Parathyroid adenoma (tissue), 2 donors: Measurements from ENCODE around the gene SIK3.

Experiments
- H2AFZ ChIP-seq: fragments of 300-600 bp; sonication (generic); one replicate; pipeline ENCODE4 v1.7.0; 2017; ENCODE audit warnings: antibody characterized with exemption, mild to moderate bottlenecking
- H3K27ac ChIP-seq: fragments of 300-600 bp; sonication (generic); one replicate; pipeline ENCODE4 v1.7.0; 2017
- H3K27me3 ChIP-seq: fragments of 300-600 bp; sonication (generic); one replicate; pipeline ENCODE4 v1.7.0; 2017; ENCODE audit warnings: low read length; ENCODE audit not compliant: control insufficient read depth, insufficient read depth
- H3K36me3 ChIP-seq: fragments of 300-600 bp; sonication (generic); one replicate; pipeline ENCODE4 v1.7.0; 2017; ENCODE audit warnings: low read length; ENCODE audit not compliant: control insufficient read depth, insufficient read depth
- H3K4me1 ChIP-seq: fragments of 300-600 bp; sonication (generic); one replicate; pipeline ENCODE4 v1.7.0; 2017; ENCODE audit warnings: control low read depth
- H3K4me2 ChIP-seq: fragments of 300-600 bp; sonication (generic); one replicate; pipeline ENCODE4 v1.7.0; 2017; ENCODE audit warnings: low read length
- H3K4me3 ChIP-seq: fragments of 300-600 bp; sonication (generic); one replicate; pipeline ENCODE4 v1.7.0; 2017; ENCODE audit warnings: low read depth, low read length
- H3K79me2 ChIP-seq: fragments of 300-600 bp; sonication (generic); one replicate; pipeline ENCODE4 v1.7.0; 2017; ENCODE audit warnings: control low read depth
- H3K9ac ChIP-seq: fragments of 300-600 bp; sonication (generic); one replicate; pipeline ENCODE4 v1.7.0; 2017; ENCODE audit warnings: mild to moderate bottlenecking
- H3K9me3 ChIP-seq: fragments of 300-600 bp; sonication (generic); one replicate; pipeline ENCODE4 v1.7.0; 2017; ENCODE audit warnings: low read length; ENCODE audit not compliant: control insufficient read depth
- TF ChIP-seq, protein P1 (sequence below): fragments of 300-600 bp; sonication (generic); IDR thresholded peaks from one replicate; pipeline ENCODE4 v1.7.0; 2017; ENCODE audit warnings: antibody characterized with exemption, mild to moderate bottlenecking
- donor health status: primary hyperparathyroidism.

The SIK3 gene

DNA sequence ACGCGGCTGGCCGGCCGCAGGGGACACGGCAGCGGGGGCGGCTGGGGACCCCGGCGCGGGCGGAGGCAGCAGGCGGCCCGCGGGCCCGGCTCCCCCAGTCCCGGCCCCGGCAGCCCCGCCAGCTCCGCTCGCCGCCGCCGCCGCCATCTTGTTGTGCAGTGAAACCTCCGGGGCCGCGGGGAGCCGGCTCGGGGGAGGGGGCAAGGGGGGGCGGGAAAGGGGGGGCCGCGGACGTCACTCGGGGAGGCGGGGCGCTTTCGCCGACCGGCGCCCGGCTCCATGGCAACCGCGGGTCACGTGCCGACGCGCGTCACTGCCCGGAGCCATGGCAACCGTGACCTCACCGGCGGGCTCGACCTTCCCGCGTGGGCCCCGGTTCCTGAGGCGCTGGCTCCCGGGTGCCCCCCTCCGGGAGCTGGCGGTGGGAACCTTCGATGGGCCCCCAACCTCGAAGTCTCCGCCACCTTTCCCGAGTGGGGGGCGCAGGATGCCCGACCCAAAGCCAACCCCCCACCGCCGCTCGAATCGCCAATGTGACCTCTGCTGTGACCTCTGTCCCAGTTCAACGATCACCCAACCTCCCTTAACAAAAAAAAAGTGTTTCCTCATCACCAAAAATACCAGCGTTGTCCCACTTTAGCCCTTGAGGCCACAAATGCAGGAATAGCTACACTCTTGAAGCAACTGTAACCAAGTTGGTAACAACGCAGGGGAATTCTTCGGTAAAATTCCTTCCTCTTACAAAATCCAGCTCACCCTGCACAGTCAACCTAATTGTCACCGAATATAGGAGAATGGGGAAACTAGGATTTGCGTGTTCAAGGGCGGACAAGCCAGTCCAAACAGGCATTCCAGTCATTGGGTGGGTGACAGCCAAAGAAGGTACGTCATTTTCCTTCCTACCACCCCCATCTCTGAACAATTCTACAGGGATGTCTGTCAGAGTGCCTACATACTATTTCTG, at the start of gene SIK3:
TSS of gene SIK3 (minus strand) at position 160 of the 964 bp plus-strand sequence. CDS start at position 147, 13 bp downstream.
- peak within 1 kb of the TSS; percentile 92 for H3K9ac ChIP-seq
- TF ChIP-seq, protein P1, sequence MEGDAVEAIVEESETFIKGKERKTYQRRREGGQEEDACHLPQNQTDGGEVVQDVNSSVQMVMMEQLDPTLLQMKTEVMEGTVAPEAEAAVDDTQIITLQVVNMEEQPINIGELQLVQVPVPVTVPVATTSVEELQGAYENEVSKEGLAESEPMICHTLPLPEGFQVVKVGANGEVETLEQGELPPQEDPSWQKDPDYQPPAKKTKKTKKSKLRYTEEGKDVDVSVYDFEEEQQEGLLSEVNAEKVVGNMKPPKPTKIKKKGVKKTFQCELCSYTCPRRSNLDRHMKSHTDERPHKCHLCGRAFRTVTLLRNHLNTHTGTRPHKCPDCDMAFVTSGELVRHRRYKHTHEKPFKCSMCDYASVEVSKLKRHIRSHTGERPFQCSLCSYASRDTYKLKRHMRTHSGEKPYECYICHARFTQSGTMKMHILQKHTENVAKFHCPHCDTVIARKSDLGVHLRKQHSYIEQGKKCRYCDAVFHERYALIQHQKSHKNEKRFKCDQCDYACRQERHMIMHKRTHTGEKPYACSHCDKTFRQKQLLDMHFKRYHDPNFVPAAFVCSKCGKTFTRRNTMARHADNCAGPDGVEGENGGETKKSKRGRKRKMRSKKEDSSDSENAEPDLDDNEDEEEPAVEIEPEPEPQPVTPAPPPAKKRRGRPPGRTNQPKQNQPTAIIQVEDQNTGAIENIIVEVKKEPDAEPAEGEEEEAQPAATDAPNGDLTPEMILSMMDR, result peak; percentile 51
- peak within 1 kb of the TSS; percentile 90 for H2AFZ ChIP-seq
- peak within 1 kb of the TSS; percentile 72 for H3K4me3 ChIP-seq
- H3K9me3 ChIP-seq, result no peaks in the 10 kb centered on the region
- H3K4me2 ChIP-seq, result peak within 1 kb of the TSS; percentile 84
- H3K27me3 ChIP-seq, result no peaks in the 10 kb centered on the region
- H3K27ac ChIP-seq, result peak within 1 kb of the TSS; percentile 98
- H3K36me3 ChIP-seq, result no peaks in the 10 kb centered on the region
- peaks cover 10% of the 10 kb centered on the region for H3K79me2 ChIP-seq
- H3K4me1 ChIP-seq, result peaks cover 5% of the 10 kb centered on the region

DNA sequence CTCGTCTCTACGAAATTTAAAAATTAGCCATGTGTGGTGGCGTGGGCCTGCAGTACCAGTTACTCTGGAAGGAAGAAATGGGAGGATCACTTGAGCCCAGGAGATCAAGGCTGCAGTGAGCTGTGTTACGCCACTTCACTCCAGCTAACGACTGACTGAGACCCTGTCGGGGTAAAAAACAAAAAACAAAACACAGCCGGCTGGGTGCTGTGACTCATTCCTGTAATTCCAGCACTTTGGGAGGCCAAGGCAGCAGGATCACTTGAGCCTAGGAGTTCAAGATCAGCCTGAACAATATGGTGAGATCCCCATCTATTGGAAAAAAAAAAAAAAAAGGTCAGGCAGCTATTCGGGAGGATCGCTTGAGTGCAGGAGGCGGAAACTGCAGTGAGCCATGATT, 48.3 kb upstream of the SIK3 start:
- TF ChIP-seq, protein P1, result no peak
- Histone ChIP-seq H3K4me3 (no peak overlapping the region), H3K4me1 (peaks cover 3% of the 10 kb centered on the region), H3K9ac (no peak overlapping the region), H3K27me3 (no peaks in the 10 kb centered on the region), H3K9me3 (no peaks in the 10 kb centered on the region), H3K79me2 (peaks cover 27% of the 10 kb centered on the region), H2AFZ (no peak overlapping the region), H3K4me2 (no peak overlapping the region), H3K36me3 (no peaks in the 10 kb centered on the region), H3K27ac (no peak overlapping the region)

DNA sequence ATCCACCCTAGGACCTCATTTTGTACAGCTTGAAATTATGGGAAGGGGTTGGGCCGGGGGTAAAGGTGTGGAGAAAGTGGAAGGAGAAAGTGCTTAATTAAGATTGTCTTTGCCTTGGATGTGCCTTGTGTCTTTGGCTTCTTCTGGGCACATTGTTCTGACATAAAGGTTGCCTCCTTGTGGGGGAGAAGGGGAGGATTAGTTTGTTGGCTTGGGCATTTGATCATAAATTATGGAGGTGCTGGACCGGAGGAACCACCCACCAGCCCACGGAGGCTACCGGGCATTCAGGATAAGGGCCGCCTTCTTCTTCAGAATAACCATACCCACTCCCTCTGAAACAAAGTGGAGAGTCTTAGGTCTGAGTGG, 47.1 kb upstream of the SIK3 start:
- TF ChIP-seq, protein P1, result no peak
- H3K27me3 ChIP-seq, result no peaks in the 10 kb centered on the region
- no peaks in the 10 kb centered on the region for H3K36me3 ChIP-seq
- peak overlapping the region; percentile 69 for H3K4me3 ChIP-seq
- H3K4me2 ChIP-seq, result peak overlapping the region; percentile 72
- H3K79me2 ChIP-seq, result peaks cover 21% of the 10 kb centered on the region
- no peaks in the 10 kb centered on the region for H3K9me3 ChIP-seq
- H3K4me1 ChIP-seq, result peaks cover 3% of the 10 kb centered on the region
- H3K9ac ChIP-seq, result peak overlapping the region; percentile 11
- no peak overlapping the region for H2AFZ ChIP-seq
- H3K27ac ChIP-seq, result peak overlapping the region; percentile 90

DNA sequence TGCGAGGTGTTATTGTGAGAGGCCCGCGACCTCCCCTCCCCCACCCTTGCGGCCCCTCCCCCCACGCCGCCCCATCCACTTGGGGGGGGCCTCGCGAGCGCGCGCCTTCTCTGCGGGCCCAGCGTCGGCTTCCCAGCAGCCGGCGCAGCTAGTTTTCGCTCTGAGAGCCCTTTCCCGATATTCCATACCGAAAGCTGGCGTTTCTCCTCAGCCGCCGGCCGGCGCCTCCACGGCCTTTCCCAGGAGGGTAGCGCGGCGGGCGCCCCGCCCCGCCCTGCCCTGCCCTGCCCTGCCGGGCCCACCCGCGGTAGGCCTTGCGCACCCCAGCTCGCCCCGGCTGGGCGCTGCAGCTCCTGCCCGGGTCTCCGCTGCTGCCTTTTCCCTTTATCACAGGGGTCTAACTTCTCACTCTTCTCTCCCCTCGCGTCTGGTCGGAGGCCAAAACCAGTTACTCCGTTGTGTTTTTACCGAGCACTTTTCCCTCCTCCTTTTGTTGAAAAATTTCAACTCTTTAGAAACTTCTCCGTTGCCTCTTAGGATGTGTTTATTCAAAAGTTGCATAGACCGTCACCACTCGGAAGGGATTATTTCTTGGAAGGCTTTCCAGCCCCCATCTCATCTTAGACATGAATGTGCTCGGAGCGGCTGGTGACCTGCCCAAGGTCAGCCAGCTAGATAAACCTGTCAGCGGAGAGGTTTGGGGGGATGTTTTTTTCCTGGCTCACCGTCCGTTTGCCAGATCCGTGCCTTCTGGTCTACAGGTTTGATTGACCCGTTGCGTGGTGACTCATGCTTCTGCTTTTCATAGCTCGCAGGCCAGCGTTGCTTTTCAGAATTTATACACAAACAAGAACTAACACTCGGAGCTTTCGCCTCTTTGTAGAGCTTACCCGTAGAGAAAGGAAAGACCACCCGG, 46.5 kb upstream of the SIK3 start:
- Histone ChIP-seq H3K27me3 (no peaks in the 10 kb centered on the region), H3K9ac (peak overlapping the region; percentile 11), H3K79me2 (peaks cover 17% of the 10 kb centered on the region), H3K4me2 (peak overlapping the region; percentile 91), H3K4me3 (peak overlapping the region; percentile 69), H3K9me3 (no peaks in the 10 kb centered on the region), H2AFZ (peak overlapping the region; percentile 97), H3K27ac (peak overlapping the region; percentile 90), H3K4me1 (peaks cover 3% of the 10 kb centered on the region), H3K36me3 (no peaks in the 10 kb centered on the region)
- TF ChIP-seq, protein P1, result no peak
